GM12891 (cell line): ENCODE measurements around the gene PSIP1.

Experiments used
- POLR2AphosphoS5 ChIP-seq: IDR thresholded peaks from 2 replicates; pipeline ENCODE4 v1.6.1; 2011; ENCODE audit warnings: low read depth, low read length, control low read depth
- SPI1 ChIP-seq: IDR thresholded peaks from 2 replicates; pipeline ENCODE4 v1.6.1; 2011; ENCODE audit warnings: low read depth, low read length, control low read depth

GRCh38 chr9:15541872-15542271 is 31.1 kb upstream of the PSIP1 start:
- TF ChIP-seq POLR2AphosphoS5 (no peak), SPI1 (no peak)
